ENCODE results near the gene CHEK1.
"Not testable (repeated sequence)": the region's sequence is repeated elsewhere in the genome, so short reads cannot be mapped to it uniquely, and the experiment has no call there.

The CHEK1 gene

GRCh38 chr11:125701018-125701610, 76.2 kb downstream of the CHEK1 start:
- TF ChIP-seq ZNF274 (IDR thresholded peaks at IDR 0.05; ENCODE audit: low read depth, low read length): no peak
- H3K4me3 ChIP-seq (ENCODE audit: low read length): no peak overlapping the region

DNA sequence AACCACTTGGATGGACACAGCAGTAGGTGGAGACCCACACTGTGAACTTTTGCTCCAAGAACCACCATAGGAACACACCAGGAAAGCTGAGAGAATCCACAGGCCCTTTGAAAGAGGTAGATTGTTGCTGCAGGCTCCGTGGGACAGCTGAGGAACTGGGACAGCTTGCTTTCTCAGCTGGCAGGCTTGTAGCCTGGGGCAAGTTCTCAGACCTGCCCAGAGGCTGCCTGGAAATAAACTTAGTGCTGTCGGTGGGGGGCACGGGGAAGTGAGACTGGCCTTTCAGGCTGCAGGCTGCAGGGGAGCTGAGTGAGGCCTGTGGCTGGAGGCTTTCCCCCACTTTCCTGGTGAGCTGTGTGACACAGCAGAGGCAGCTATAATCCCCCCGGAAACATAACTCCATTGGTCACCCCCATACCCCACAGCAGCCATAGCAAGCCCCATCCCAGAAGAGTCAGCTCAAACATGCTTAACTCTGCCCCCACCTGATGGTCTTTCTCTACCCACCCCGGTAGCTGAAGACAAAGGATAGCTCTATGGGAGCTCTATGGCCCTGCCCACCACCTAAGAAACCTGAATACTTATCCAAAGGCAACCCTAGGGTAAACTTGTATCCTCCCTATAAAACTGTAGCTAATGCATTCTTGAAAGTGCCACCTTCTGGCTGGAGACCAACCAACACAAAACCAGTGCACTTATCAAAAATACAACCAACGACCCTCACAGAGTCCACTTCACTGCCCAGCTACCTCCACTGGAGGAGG, 77.1 kb downstream of the CHEK1 start:
- H3K4me3 ChIP-seq (ENCODE audit: low read length): no peak overlapping the region
- TF ChIP-seq ZNF274 (IDR thresholded peaks at IDR 0.05; ENCODE audit: low read depth, low read length): no peak

GRCh38 chr11:125704686-125705085, 79.7 kb downstream of the CHEK1 start:
- H3K4me3 ChIP-seq (ENCODE audit: low read length): not testable (repeated sequence)

- no peak overlapping the region for H3K4me3 ChIP-seq (ENCODE audit: low read length)
- no peak for TF ChIP-seq ZNF274 (IDR thresholded peaks at IDR 0.05; ENCODE audit: low read depth, low read length)
These were observed 95.8 kb downstream of the CHEK1 start for GRCh38 chr11:125720781-125721180.

GRCh38 chr11:125724125-125724524, 99.2 kb downstream of the CHEK1 start:
- no peak overlapping the region for H3K4me3 ChIP-seq (ENCODE audit: low read length)
- TF ChIP-seq ZNF274 (IDR thresholded peaks at IDR 0.05; ENCODE audit: low read depth, low read length): no peak

Data from GM08714 (cell line).